SU-DHL-6 (cell line): Measurements from ENCODE around the gene FBXO27.

Experiments used
- H2AFZ ChIP-seq: fragments of 200-600 bp; sonication (generic); 2 replicates; pipeline ENCODE4 v1.6.1; 2014; ENCODE audit warnings: low read depth, mild to moderate bottlenecking, moderate library complexity, mixed read lengths, antibody characterized with exemption, low read length; ENCODE audit not compliant: severe bottlenecking
- H3F3A ChIP-seq: fragments of 200-600 bp; shearing (Covaris generic); 2 replicates; pipeline ENCODE4 v1.6.0; 2016; ENCODE audit warnings: antibody characterized with exemption, mild to moderate bottlenecking; ENCODE audit not compliant: insufficient read depth
- H3K27ac ChIP-seq: fragments of 200-600 bp; sonication (generic); 2 replicates; pipeline ENCODE4 v1.5.1; 2016; ENCODE audit warnings: low read depth, mild to moderate bottlenecking, low read length, moderate library complexity, mixed read lengths
- H3K27me3 ChIP-seq: fragments of 200-600 bp; sonication (generic), shearing (Covaris generic); 2 replicates; pipeline ENCODE4 v1.6.0; 2014; ENCODE audit warnings: mild to moderate bottlenecking, low read length
- H3K36me3 ChIP-seq: fragments of 200-600 bp; sonication (generic); 2 replicates; pipeline ENCODE4 v1.6.1; 2014; ENCODE audit warnings: mild to moderate bottlenecking, low read length, mixed read lengths
- H3K4me2 ChIP-seq: fragments of 300-600, 200-600 bp; shearing (Covaris generic), sonication (generic); 2 replicates; pipeline ENCODE4 v1.6.0; 2014; ENCODE audit warnings: low read length, low read depth, mild to moderate bottlenecking; ENCODE audit not compliant: poor library complexity, severe bottlenecking
- H3K4me3 ChIP-seq: fragments of 200-600 bp; sonication (generic); 2 replicates; pipeline ENCODE4 v1.5.1; 2014; ENCODE audit warnings: antibody characterized with exemption, low read length, mild to moderate bottlenecking, mixed read lengths; ENCODE audit not compliant: insufficient read depth, poor library complexity, severe bottlenecking
- H3K79me2 ChIP-seq: fragments of 200-600 bp; sonication (generic); 2 replicates; pipeline ENCODE4 v1.6.1; 2014; ENCODE audit warnings: mild to moderate bottlenecking, low read length, moderate library complexity; ENCODE audit not compliant: insufficient read depth
- H3K9ac ChIP-seq: fragments of 200-600 bp; sonication (generic); 2 replicates; pipeline ENCODE4 v1.7.0; 2014; ENCODE audit warnings: mild to moderate bottlenecking, low read length
- H3K9me2 ChIP-seq: fragments of 200-600 bp; sonication (generic); replicated peaks from 2 replicates; pipeline ENCODE4 v1.6.1; 2014; ENCODE audit warnings: low read length; ENCODE audit not compliant: insufficient read depth
- H3K9me3 ChIP-seq: fragments of 200-600 bp; sonication (generic); 2 replicates; pipeline ENCODE4 v1.6.1; 2014; ENCODE audit warnings: low read length, mixed read lengths; ENCODE audit not compliant: insufficient read depth
- H4K20me1 ChIP-seq: fragments of 200-600 bp; sonication (generic); 2 replicates; pipeline ENCODE4 v1.6.1; 2014; ENCODE audit warnings: low read depth, mild to moderate bottlenecking, antibody characterized with exemption, low read length, moderate library complexity, mixed read lengths
- CTCF ChIP-seq: fragments of 200-600 bp; sonication (generic); IDR thresholded peaks from one replicate; pipeline ENCODE4 v1.5.1; 2017; ENCODE audit warnings: antibody characterized with exemption, mild to moderate bottlenecking, low read length, moderate library complexity; ENCODE audit not compliant: insufficient read depth, poor library complexity, severe bottlenecking
- EZH2phosphoT487 ChIP-seq: fragments of 200-600 bp; sonication (generic), shearing (Covaris generic); conservative IDR thresholded peaks from 2 replicates; pipeline ENCODE4 v1.6.1; 2018; ENCODE audit warnings: mild to moderate bottlenecking, antibody characterized with exemption, low read length, moderate library complexity, mixed read lengths

Gene FBXO27

DNA sequence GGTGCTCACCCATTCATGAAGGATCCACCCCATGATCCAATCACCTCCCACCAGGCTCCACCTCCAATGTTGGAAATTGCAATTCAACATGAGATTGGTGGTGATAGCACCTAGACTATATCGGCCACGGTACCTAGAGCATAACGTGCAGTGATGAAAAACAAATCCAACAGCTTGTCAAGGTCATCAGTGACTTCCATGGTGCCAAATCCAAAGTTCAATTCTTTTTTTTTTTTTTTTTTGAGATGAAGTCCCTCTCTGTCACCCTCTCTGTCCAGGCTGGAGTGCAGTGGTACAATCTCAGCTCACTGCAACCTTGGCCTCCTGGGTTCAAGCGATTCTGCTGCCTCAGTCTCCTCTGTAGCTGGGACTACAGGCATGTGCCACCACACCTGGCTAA lies 34.8 kb upstream of the FBXO27 start:
- Histone ChIP-seq H3K27ac (no peak overlapping the region), H3K4me3 (no peak overlapping the region), H3K4me2 (no peak overlapping the region), H3K27me3 (no peaks in the 10 kb centered on the region), H3K36me3 (no peaks in the 10 kb centered on the region), H3F3A (no peaks in the 10 kb centered on the region), H3K79me2 (no peaks in the 10 kb centered on the region), H3K9me2 (no peaks in the 10 kb centered on the region), H2AFZ (no peak overlapping the region), H4K20me1 (no peaks in the 10 kb centered on the region), H3K9ac (no peak overlapping the region), H3K9me3 (no peaks in the 10 kb centered on the region)
- TF ChIP-seq CTCF = no peak
- no peak for TF ChIP-seq EZH2phosphoT487

GRCh38 chr19:39065928-39066327 lies 33.6 kb upstream of the FBXO27 start:
- TF ChIP-seq EZH2phosphoT487 (no peak), CTCF (no peak)

DNA sequence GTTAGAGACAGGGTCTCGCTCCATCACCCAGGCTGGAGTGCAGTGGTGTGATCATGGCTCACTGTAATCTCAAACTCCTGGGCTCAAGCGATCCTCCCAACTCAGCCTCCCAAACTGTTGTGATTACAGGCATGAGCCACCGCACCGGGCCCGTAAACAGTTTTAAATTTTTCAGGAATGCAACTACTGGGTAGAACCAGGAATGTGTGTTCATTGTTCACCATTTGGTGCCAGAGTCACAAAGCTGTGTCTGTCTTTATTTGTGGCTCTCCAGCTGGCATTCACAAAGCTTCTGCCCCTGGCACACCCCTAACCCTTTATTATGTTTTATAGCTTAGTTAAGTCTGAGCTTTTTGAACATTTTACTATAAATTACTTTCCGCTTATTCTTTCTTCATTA lies 32.1 kb upstream of the FBXO27 start:
- TF ChIP-seq EZH2phosphoT487 (no peak), CTCF (no peak)
- Histone ChIP-seq H3K36me3 (no peaks in the 10 kb centered on the region), H3K79me2 (no peaks in the 10 kb centered on the region), H3K4me3 (no peak overlapping the region), H3K4me2 (no peak overlapping the region), H3K27me3 (no peaks in the 10 kb centered on the region), H3K27ac (no peak overlapping the region), H2AFZ (no peak overlapping the region), H3K9me3 (no peaks in the 10 kb centered on the region), H3K9me2 (no peaks in the 10 kb centered on the region), H3F3A (no peaks in the 10 kb centered on the region), H3K9ac (no peak overlapping the region), H4K20me1 (no peaks in the 10 kb centered on the region)

More at GRCh38 chr19:39065928-39066327, 33.6 kb upstream of the FBXO27 start:
- Histone ChIP-seq H3K27me3 (no peaks in the 10 kb centered on the region), H3K9me3 (no peaks in the 10 kb centered on the region), H3K9me2 (no peaks in the 10 kb centered on the region), H3K79me2 (no peaks in the 10 kb centered on the region), H3K27ac (no peak overlapping the region), H2AFZ (no peak overlapping the region), H3K9ac (no peak overlapping the region), H3F3A (no peaks in the 10 kb centered on the region), H3K36me3 (no peaks in the 10 kb centered on the region), H3K4me2 (no peak overlapping the region), H4K20me1 (no peaks in the 10 kb centered on the region), H3K4me3 (no peak overlapping the region)
